HG02885 (cell line): ENCODE results near the gene TGM5.
A peak's percentile ranks its signal among the peaks of the same experiment; 100 is the strongest.
"Not testable (repeated sequence)": the region's sequence is repeated elsewhere in the genome, so short reads cannot be mapped to it uniquely, and the experiment has no call there.

Experiments
- ATAC-seq: cut with Tn5 transposase; IDR thresholded peaks from one replicate; pipeline ENCODE4 v1.9.1; 2021; ENCODE audit warnings: mild to moderate bottlenecking; ENCODE audit not compliant: unreplicated experiment, poor library complexity

The TGM5 gene

DNA sequence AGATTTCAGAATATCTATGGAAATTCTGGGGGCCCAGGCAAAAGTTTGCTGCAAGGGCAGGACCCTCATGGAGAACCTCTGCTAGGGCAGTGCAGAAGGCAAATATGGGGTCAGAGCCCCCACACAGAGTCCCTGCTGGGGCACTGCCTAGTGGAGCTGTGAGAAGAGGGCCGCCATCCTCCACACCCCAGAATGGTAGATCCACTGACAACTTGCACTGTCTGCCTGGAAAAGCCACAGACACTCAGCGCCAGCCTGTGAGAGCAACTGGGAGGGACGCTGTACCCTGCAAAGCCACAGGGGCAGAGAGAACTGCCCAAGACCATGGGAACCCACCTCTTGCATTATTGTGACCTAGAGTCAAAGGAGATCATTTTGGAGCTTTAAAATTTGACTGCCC lies 67.7 kb downstream of the TGM5 start:
- ATAC-seq = no peak

DNA sequence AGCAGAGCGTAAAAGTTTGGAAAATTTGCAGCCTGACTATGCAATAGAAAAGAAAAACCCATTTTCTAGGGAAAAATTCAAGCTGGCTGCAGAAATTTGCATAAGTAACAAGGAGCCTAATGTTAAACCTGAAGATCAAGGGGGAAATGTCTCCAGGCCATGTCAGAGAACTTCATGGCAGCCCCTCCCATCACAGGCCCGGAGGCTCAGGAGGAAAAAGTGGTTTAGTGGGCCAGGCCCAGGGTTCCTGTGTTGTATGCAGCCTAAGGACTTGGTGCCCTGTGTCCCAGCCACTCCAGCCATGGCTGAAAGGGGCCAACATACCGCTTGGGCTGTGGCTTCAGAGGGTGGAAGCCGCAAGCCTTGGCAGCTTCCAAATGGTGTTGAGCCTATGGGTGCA lies 68.2 kb downstream of the TGM5 start:
- ATAC-seq = not testable (repeated sequence)

DNA sequence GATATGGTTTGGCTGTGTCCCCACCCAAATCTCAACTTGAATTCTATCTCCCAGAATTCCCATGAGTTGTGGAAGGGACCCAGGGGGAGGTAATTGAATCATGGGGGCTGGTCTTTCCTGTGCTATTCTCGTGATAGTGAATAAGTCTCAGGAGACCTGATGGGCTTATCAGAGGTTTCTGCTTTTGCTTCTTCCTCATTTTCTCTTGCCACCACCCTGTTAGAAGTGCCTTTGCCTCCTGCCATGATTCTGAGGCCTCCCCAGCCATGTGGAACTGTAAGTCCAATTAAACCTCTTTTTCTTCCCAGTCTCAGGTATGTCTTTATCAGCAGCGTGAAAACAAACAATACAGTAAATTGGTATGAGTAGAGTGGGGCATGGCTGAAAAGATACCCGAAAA lies 69.0 kb downstream of the TGM5 start:
- not testable (repeated sequence) for ATAC-seq

DNA sequence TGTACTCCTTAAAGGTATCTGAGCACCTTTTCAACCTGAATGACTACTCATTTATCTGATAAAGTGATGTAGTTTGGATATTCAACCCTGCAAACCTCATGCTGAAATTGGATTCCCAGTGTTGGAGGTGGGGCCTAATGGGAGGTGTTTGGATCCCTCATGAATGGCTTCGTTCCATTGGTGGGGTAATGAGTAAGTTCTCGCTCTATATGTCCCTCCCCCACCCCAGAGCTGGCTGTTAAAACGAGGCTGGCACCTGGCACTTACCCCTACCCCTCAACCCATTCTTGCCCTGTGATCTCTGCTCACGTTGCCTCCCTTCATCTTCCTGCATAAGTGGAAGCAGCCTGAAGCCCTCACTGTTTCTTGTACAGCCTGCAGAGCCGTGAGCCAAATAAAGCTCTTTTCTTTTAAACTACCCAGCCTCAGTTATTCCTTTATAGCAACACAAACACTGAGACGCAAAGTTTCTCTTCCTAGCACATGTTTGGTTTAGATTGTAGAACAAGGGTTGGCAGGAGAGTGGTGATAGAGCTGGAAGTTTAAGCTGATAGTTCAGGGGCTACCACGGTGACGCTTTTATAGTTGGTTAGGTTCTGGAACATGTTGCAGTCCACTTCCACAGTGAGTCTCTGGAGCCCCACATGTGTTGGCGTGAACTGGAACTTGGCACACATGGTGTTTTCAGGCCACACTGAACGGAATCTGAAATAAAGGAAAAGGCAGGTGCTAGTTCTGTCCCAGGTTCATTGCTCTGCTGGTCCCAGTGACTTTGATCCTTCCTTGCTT lies 69.8 kb downstream of the TGM5 start:
- no peak for ATAC-seq

DNA sequence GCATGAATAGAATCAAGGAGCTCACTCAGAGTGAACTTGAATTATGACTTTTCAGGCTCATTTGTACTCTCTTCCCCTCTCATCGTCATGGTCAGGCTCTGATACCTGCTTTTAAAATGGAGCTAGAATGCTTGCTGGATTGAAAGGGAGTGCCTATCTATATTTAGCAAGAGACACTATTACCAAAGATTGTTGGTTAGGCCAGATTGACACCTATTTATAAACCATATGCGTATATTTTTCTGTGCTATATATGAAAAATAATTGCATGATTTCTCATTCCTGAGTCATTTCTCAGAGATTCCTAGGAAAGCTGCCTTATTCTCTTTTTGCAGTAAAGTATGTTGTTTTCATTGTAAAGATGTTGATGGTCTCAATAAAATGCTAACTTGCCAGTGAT lies 71.9 kb downstream of the TGM5 start:
- no peak for ATAC-seq

DNA sequence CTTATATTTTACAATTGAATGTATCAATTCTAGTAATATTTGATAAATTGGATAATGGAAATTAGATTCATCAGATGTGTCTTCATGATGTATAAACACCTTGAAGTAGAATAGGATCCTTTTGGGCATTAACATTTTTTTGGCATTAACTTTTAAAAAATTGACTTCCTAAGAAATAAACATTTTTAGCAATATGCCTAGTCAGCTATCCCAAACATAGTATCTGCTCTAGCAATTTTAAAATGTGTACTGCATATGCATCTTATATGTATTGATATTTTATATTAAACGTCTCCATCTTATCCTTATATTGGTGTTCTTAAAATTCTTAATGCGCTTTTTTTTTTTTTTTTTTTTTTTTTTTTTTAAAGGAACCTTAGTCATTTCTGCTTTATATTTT lies 73.0 kb downstream of the TGM5 start:
- ATAC-seq = no peak

DNA sequence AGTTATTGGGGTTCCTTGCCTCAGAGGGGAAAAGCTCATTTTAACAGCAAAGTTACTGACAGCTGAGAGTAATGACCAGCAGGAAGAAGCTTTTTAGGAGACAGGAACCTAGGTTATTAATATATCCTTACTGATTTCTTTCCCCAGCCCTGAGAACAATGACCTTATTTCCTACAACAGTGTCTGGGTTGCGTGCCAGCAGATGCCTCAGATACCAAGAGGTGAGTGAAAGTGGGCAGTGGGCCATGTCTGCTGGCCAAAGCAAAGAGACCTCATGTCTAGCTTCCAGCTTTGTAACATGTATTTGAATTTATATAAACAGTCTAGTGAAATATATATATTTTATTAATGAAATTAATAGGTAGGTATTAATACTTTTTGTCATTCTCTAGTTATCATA lies 76.5 kb downstream of the TGM5 start:
- no peak for ATAC-seq

DNA sequence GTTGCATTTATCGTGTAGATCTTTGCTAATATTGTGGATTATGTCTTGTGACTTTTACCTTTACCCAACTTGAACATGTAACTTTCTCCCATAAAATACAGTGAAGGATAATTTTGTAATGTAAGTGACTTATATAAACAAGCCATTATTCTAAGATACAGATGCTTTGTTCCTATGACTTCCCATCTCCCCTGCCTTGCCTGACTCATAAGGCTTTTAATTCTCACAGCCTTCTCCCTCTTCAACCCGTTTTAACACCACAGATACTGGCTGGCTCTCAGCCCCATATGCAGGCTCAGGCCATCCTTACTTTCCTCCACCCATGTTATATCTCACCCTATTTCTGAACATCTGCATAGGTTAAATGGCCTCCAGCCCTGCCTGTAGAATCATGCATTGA lies 77.4 kb downstream of the TGM5 start:
- no peak for ATAC-seq

DNA sequence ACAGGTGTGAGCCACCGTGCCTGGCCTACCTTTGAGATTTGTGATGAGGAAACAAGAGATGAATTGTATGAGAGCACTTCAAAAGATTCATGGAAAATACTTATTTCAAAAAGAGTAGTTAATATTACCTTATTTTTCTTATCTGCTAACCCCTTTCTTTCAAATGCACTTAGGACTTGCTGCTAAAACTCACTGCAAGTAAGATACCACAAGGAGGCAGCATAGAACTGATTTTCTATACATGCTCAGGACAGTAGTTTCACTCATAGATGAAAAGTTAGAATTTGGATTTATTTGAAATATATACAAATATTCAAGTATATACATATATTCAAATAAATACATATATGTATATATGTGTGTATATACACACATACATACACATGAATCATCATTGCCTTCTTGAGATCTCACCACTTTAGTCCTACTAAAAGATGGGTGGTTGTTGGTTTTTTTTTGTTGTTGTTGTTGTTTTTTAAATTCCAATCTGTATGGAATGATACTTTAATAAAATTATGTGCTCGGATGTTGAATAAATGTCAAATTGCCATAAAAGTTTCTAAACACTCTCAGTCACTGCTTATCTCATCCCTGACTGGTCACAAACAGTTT lies 79.1 kb downstream of the TGM5 start:
- no peak for ATAC-seq

DNA sequence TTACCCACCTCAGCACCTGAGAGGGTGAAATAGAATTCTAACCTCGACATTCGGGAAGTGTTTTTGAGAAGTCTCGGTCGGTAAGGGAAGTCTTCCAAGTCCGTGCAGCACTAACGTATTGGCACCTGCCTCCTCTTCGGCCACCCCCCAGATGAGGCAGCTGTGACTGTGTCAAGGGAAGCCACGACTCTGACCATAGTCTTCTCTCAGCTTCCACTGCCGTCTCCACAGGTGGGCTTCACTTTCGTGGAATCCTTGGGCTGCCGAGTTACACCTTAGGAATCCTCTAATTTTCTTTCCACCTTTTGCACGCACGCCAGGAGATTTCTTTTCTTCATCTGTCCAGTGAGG lies 80.8 kb downstream of the TGM5 start:
- peak; percentile 9 for ATAC-seq

DNA sequence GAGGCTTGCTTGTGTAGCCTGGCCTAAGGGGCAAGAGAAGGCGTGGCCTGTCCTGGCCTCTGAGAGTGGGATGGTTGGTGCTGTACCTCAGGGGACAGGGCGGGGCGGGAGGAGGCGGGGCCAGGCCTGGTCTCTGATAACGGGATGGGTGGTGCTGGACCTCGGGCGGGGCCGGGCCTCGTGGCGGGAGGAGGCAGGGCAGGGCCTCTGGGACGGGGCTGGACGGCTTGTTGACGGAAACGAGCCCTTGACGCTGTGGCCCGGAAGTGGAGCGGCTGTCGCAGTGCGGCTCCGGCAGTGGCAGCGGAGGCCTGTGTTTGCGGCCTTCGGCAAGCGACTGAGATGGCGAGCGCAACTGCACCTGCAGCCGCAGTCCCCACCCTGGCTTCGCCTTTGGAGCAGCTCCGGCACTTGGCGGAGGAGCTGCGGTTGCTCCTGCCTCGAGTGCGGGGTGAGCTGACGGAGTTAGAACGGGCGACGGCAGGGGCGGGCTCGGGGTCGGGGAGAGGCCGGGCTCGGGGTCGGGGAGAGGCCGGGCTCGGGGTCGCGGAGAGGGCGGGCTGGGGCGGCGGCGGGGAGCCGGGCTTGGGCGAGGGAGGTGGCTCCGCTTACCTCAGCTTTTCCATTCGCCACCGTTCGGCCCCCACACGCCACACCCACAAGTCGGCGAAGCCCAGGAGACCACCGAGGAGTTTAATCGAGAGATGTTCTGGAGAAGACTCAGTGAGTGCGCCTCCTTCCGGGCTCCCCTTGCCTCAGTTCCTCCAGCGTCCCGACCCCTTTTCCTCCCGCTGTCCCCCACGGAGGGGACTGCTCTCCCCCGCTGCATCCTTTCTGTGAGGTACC lies 81.3 kb downstream of the TGM5 start, which contains the start of gene CCNDBP1:
TSS of gene CCNDBP1 (plus strand) at position 247 of the 846 bp plus-strand sequence. CDS start at position 343, 96 bp downstream.
- ATAC-seq = peak; percentile 95

DNA sequence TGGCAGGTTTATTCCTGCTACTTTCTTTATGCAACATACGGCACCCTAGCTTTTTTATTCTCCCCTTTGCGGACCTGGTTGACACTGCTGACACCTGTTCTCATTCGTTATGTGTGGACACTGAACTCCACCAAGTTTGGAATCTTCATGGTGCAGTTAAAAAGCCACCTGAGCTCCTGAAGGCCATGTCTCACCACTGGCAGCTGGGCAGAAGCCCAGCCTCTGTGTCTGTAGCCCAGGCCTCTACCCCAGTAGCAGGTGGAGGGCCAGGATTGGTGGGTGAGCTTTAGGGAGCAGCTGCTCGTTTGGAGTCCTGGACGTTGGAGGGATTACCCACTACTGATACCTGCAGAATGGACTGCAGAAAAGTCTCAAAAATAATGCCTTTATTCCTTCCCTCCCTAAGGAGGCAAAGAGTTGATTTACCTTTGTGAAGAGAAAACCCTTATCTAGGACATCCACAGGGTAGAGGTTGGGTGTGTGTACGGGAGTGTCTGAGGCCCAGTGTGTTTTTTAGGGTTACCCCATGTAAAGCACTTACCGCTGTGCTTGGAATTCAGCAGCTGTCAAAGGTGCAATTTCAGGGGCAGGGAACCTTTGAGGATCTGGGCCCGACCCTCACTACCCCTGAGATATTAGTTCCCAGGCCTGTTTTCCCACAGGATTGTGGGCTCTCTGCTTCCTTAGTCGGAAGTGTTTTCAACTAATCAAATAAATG lies 82.2 kb downstream of the TGM5 start:
- ATAC-seq = no peak

DNA sequence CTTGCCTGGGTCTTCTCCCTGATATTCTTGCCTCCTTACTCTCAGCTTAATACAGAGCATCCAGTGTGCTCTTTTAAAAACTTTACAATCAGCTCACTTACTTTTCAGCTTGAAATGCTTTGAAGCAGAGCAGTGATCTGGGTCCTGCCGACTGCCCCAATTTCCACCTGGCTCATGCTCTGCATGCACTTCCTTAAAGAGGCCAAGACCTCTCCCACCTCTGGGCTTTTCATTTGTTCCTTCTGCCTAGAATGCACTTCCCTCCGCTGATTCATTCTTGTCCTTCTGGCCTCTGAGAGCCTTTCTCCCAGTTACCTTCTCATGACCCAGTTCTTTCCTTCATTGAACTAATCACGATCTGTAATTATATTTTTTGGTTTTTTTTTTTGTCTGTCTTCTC lies 83.5 kb downstream of the TGM5 start:
- no peak for ATAC-seq
